Measurements from ENCODE around the gene TRPV6.

GRCh38 chr7:142905759-142906158, 20.2 kb upstream of the TRPV6 start:
- TF ChIP-seq EZH2 (IDR thresholded peaks at IDR 0.05; ENCODE audit: borderline replicate concordance, low read depth, low read length, poor library complexity, severe bottlenecking) (no peak), CTCF (conservative IDR thresholded peaks at IDR 0.05; ENCODE audit: low read depth, low read length) (no peak)

All from A673 (cell line).